A549 (cell line): Measurements from ENCODE around the gene INPP5J.

Experiments
- EP300 ChIP-seq, 2 experiments: fragments of >200 bp; sonication (Bioruptor Twin); formaldehyde crosslinking; IDR thresholded peaks; 2 replicates in 1 of 2; 3 replicates in 1 of 2; pipeline ENCODE4 v1.6.1; 2016 to 2017
- POLR2A ChIP-seq: IDR thresholded peaks from 2 replicates; pipeline ENCODE4 v1.6.1; 2012; ENCODE audit warnings: mild to moderate bottlenecking, low read length
- TF ChIP-seq, protein P1 (sequence below): fragments of >200 bp; sonication (Bioruptor Twin); formaldehyde crosslinking; IDR thresholded peaks from 3 replicates; pipeline ENCODE4 v1.5.1; 2016
- TF ChIP-seq, protein P2 (sequence below): IDR thresholded peaks from 2 replicates; pipeline ENCODE4 v1.6.1; 2012

DNA sequence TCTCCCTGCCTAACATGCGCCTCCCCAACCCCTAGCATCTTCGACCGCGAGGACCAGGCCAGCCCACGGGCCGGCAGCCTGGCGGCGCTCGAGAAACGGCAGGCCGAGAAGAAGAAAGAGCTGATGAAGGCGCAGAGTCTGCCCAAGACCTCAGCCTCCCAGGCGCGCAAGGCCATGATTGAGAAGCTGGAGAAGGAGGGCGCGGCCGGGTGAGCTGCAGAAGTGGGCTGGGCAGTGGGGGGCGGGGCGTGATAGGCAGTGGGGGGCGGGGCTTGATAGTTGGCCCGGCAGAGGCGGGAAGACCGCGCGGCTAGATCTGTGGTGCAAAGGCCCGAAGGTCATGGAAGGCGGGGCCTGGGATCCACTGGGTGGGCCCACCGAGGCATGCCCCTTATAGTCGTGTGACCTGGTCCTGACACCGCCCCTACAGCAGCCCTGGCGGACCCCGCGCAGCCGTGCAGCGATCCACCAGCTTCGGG, 24.1 kb upstream of the INPP5J start:
- TF ChIP-seq, protein P1, sequence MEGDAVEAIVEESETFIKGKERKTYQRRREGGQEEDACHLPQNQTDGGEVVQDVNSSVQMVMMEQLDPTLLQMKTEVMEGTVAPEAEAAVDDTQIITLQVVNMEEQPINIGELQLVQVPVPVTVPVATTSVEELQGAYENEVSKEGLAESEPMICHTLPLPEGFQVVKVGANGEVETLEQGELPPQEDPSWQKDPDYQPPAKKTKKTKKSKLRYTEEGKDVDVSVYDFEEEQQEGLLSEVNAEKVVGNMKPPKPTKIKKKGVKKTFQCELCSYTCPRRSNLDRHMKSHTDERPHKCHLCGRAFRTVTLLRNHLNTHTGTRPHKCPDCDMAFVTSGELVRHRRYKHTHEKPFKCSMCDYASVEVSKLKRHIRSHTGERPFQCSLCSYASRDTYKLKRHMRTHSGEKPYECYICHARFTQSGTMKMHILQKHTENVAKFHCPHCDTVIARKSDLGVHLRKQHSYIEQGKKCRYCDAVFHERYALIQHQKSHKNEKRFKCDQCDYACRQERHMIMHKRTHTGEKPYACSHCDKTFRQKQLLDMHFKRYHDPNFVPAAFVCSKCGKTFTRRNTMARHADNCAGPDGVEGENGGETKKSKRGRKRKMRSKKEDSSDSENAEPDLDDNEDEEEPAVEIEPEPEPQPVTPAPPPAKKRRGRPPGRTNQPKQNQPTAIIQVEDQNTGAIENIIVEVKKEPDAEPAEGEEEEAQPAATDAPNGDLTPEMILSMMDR, result no peak
- TF ChIP-seq EP300 (IDR thresholded peaks at IDR 0.05) (no peak), POLR2A (no peak)
- TF ChIP-seq, protein P2, sequence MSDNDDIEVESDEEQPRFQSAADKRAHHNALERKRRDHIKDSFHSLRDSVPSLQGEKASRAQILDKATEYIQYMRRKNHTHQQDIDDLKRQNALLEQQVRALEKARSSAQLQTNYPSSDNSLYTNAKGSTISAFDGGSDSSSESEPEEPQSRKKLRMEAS, result no peak
